ENCODE measurements around the gene ARL6IP5. TPM values are rescaled to one million over a fixed set of nuclear protein-coding genes. Genes with fewer than 3 reads are reported as not detected.

Gene ARL6IP5
- total and polyA plus RNA-seq, 9 of the 15 experiments (the other 6 are each of a cell fraction or from before 2014, with no cell fraction given) = 10.3 to 54.0 (median 12.7) TPM

- TF ChIP-seq, protein P1, sequence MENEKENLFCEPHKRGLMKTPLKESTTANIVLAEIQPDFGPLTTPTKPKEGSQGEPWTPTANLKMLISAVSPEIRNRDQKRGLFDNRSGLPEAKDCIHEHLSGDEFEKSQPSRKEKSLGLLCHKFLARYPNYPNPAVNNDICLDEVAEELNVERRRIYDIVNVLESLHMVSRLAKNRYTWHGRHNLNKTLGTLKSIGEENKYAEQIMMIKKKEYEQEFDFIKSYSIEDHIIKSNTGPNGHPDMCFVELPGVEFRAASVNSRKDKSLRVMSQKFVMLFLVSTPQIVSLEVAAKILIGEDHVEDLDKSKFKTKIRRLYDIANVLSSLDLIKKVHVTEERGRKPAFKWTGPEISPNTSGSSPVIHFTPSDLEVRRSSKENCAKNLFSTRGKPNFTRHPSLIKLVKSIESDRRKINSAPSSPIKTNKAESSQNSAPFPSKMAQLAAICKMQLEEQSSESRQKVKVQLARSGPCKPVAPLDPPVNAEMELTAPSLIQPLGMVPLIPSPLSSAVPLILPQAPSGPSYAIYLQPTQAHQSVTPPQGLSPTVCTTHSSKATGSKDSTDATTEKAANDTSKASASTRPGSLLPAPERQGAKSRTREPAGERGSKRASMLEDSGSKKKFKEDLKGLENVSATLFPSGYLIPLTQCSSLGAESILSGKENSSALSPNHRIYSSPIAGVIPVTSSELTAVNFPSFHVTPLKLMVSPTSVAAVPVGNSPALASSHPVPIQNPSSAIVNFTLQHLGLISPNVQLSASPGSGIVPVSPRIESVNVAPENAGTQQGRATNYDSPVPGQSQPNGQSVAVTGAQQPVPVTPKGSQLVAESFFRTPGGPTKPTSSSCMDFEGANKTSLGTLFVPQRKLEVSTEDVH (IDR thresholded peaks at IDR 0.05; ENCODE audit: low read depth, partially characterized antibody) = peak; percentile 9
- TF ChIP-seq ELF2 (CRISPR knock-in tag; IDR thresholded peaks at IDR 0.05) (peak; percentile 3), POLR2AphosphoS2 (IDR thresholded peaks at IDR 0.05; ENCODE audit: low read length) (no peak; the same call in 1 of the 2 replicates), ZNF184 (CRISPR knock-in tag; IDR thresholded peaks at IDR 0.05) (no peak)
- TF ChIP-seq, protein P2, sequence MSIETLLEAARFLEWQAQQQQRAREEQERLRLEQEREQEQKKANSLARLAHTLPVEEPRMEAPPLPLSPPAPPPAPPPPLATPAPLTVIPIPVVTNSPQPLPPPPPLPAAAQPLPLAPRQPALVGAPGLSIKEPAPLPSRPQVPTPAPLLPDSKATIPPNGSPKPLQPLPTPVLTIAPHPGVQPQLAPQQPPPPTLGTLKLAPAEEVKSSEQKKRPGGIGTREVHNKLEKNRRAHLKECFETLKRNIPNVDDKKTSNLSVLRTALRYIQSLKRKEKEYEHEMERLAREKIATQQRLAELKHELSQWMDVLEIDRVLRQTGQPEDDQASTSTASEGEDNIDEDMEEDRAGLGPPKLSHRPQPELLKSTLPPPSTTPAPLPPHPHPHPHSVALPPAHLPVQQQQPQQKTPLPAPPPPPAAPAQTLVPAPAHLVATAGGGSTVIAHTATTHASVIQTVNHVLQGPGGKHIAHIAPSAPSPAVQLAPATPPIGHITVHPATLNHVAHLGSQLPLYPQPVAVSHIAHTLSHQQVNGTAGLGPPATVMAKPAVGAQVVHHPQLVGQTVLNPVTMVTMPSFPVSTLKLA (conservative IDR thresholded peaks at IDR 0.05) = peak in 1 of 2 experiments; percentile 7; a peak in 1 of 4 replicates
Observed at GRCh38 chr3:69052472-69052898, 32.3 kb upstream of the ARL6IP5 start (continued).

Measured in K562 (cell line).